Heart left ventricle (tissue), 16 donors: Measurements from ENCODE around the gene CBX7. TPM values are rescaled to one million over a fixed set of nuclear protein-coding genes. Genes with fewer than 3 reads are reported as not detected.
A peak's percentile ranks its signal among the peaks of the same experiment; 100 is the strongest.

Source experiments
- ATAC-seq, 4 donors: fragments of 200-7000 bp; cut with Tn5 transposase; one replicate each; pipeline ENCODE4 v1.9.1; 2020 to 2022; ENCODE audit warnings: moderate library complexity in 4 of 4, mild to moderate bottlenecking in 3 of 4, moderate number of reproducible peaks in 1 of 4
- DNase-seq, 5 donors: peaks; one replicate each; pipeline ENCODE4 v3.0.0-alpha.2; 2020
- H3K27ac ChIP-seq, 12 donors: fragments of 200-600 bp; sonication (generic) in 4 of 12; one replicate each; pipeline versions ENCODE4 v1.5.0 to v1.8.0; 2016 to 2022; ENCODE audit warnings: mild to moderate bottlenecking in 2 of 12
- H3K27me3 ChIP-seq, 9 donors: fragments of 200-600 bp; sonication (generic) in 2 of 9; one replicate each; pipeline versions ENCODE4 v1.5.1 to v1.8.0; 2016 to 2022; ENCODE audit warnings: mild to moderate bottlenecking in 3 of 9
- H3K36me3 ChIP-seq, 9 donors: fragments of 200-600 bp; sonication (generic) in 2 of 9; one replicate each; pipeline versions ENCODE4 v1.5.0 to v1.8.0; 2018 to 2022; ENCODE audit warnings: mild to moderate bottlenecking in 2 of 9
- H3K4me1 ChIP-seq, 12 donors: fragments of 200-600 bp; sonication (generic) in 4 of 12; one replicate each; pipeline versions ENCODE4 v1.5.0 to v1.8.0; 2016 to 2022; ENCODE audit warnings: mild to moderate bottlenecking in 3 of 12
- H3K4me3 ChIP-seq, 12 donors: fragments of 200-600 bp; sonication (generic) in 4 of 12; one replicate each; pipeline versions ENCODE4 v1.5.0 to v1.8.0; 2017 to 2022; ENCODE audit warnings: mild to moderate bottlenecking in 9 of 12, moderate library complexity in 4 of 12
- H3K9me3 ChIP-seq, 12 donors: fragments of 200-600 bp; sonication (generic) in 4 of 12; one replicate each; pipeline versions ENCODE4 v1.5.0 to v1.8.0; 2016 to 2022; ENCODE audit warnings: mild to moderate bottlenecking in 1 of 12
- CTCF ChIP-seq, 12 donors: fragments of 200-600 bp; sonication (generic) in 4 of 12; IDR thresholded peaks; one replicate each; pipeline versions ENCODE4 v1.5.0 to v1.8.0; 2018 to 2022; ENCODE audit warnings: antibody characterized with exemption in 12 of 12, mild to moderate bottlenecking in 5 of 12
- POLR2A ChIP-seq, 2 donors: fragments of 450-650 bp; IDR thresholded peaks; one replicate each; pipeline ENCODE4 v1.6.1; 2017; ENCODE audit warnings: antibody characterized with exemption in 2 of 2, mild to moderate bottlenecking in 2 of 2, moderate library complexity in 2 of 2
- WGBS, 4 donors: extraction: QIAGEN DNeasy Blood & Tissue Kit in 2 of 4; methylation state at CpG; one replicate each; pipeline versions ENCODE4 v1.1.5 to v1.1.7; 2013 to 2018; 5-methylcytosine and 5-hydroxymethylcytosine counted together
- intact Hi-C, 10 donors: fragments of 100-400 bp; cut with DNase I; formaldehyde crosslinking; loops; one replicate each; pipeline versions ENCODE4 v1.11.1 to v1.14.2; 2022
- polyA plus RNA-seq, 2 donors: library from polyadenylated mRNA; stranded (reverse); fragments of 200-250 nt; gene quantifications; one replicate each; pipeline ENCODE4 v1.2.3, GENCODE V29; 2013
- total RNA-seq, 9 donors: library from RNA; depleted of rRNA in 2 of 9; stranded (reverse); fragments of >200 nt in 2 of 9; fragmentation: NEBNext Ultra II Directional in 3 of 9; extraction: Animal tissue kit (Norgen Biotek cat#: 25700) in 3 of 9; gene quantifications; one replicate each; pipeline versions ENCODE4 v1.1.0 to v1.2.4, GENCODE V29; 2016 to 2023
- donor health status: ischemic (EF 13 %, LVEDD 7.1; RV severe dilation, severe dysfunction).
- donor health status: healthy with polysubstance abuse.
- donor health status: DM: no; HTN: yes; CAD: no.
- donor health status: DM: no; HTN: no; CAD: no.
- donor health status: ischemic (EF 25% LVEDD 6.9; RV normal size, moderate dysfunction).
- donor health status: ischemic (EF 25% LVEDD 5.7; RV mildly dilated, moderate dysfunction).
- donor health status: healthy.
- donor health status: DM: yes; HTN: yes; CAD: no.
- donor health status: ischemic (EF 35%, LVEDD 5.7; RV mildly dilated, moderate dysfunction).
- donor health status: nonischemic (EF 11% LVEDD 7.7; RV severe dilation, severe dysfunction).
- donor health status: DM: yes; HTN: yes; CAD: no.
- donor health status: PGD.
- donor health status: ischemic (EF 29% LVEDD 5.4; RV normal size, mild dysfunction).
- donor health status: nonischemic (EF 23%, LVEDD 6.1; RV moderate dilation, normal function).

CBX7 gene
- total and polyA plus RNA-seq, 11 donors = 48.3 to 187 (median 69.8) TPM

- H3K27me3 ChIP-seq = no peaks in the 10 kb centered on the region
- DNase-seq = no peak
- intact Hi-C loops = loop anchor here in 3 of 10 donors (10.0 kb wide), 3 partner anchors 251 to 361 kb away; partner anchors contain the start of gene CBX6 (in 1 of the 3)
- no peak overlapping the region for H3K27ac ChIP-seq
- no peak for ATAC-seq
- H3K4me1 ChIP-seq = peaks cover 0 to 6% (median 3%) of the 10 kb centered on the region in 12 donors
- peaks cover 0 to 4% (median 0%) of the 10 kb centered on the region in 9 donors for H3K36me3 ChIP-seq
- no peak for TF ChIP-seq POLR2A (IDR thresholded peaks at IDR 0.05)
- TF ChIP-seq CTCF (IDR thresholded peaks at IDR 0.05) = no peak
- H3K9me3 ChIP-seq = no peaks in the 10 kb centered on the region
- no peak overlapping the region for H3K4me3 ChIP-seq
- 89 to 94% (median 92%) methylated on average over 5 of the region's 5 CpGs for WGBS, 4 donors
Observed at GRCh38 chr22:39125622-39126021, 26.9 kb downstream of the CBX7 start.

DNA sequence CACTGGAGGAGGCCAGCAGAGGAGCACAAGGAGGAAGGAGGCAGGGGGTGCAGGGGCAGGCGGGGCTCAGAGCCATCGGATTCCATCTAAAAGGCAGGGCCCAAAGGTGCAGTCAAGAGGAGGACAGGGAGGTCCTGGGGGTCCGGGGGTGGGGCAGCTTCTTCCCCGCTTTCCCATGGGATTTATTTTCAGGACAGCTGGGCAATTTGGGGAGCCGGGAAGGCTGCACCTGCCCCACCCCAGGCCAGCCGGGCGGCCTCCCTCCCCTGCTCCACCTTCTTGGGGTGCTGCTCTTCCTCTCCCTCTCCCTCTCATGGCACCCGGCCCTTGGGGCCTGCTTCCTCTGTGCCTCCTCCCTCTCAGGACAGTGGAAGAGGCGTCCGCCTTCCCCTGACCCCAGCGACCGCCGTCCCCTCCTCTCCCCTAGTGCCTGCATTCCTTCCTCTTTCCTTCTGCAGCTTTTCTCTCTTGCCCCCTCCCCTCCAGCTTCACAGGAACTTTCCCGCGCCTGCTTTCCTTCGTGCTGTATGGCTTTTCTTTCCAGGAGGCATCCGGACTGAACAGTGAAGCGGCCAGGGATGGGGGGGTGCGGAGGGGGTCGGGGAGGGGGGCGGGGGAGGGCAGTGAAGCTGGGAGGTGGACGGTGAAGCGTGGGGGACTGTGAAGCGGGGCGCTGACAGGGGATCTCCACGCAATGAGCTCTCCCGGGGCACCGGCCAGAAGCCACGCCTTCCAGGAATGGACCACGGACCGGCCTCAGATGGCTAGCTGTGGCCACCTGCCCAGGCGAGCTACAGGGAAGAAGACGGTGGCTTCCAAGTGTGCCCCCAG lies 28.5 kb downstream of the CBX7 start:
- 31 to 42% (median 34%) methylated on average over 32 of the region's 33 CpGs for WGBS, 4 donors
- peak in 1 of 4 donors; percentile 48 for ATAC-seq
- Histone ChIP-seq H3K27ac (no peak overlapping the region), H3K4me1 (peaks cover 0 to 4% (median 0%) of the 10 kb centered on the region in 12 donors), H3K36me3 (no peaks in the 10 kb centered on the region), H3K27me3 (no peaks in the 10 kb centered on the region), H3K4me3 (no peak overlapping the region), H3K9me3 (no peaks in the 10 kb centered on the region)
- intact Hi-C loops = loop anchor here (2.0 to 10.0 kb wide), 10 partner anchors 117 to 359 kb away; partner anchors contain the start of gene CBX6 (in 2 of the 10)
- no peak for DNase-seq
- TF ChIP-seq CTCF (IDR thresholded peaks at IDR 0.05) (no peak), POLR2A (IDR thresholded peaks at IDR 0.05) (no peak)

DNA sequence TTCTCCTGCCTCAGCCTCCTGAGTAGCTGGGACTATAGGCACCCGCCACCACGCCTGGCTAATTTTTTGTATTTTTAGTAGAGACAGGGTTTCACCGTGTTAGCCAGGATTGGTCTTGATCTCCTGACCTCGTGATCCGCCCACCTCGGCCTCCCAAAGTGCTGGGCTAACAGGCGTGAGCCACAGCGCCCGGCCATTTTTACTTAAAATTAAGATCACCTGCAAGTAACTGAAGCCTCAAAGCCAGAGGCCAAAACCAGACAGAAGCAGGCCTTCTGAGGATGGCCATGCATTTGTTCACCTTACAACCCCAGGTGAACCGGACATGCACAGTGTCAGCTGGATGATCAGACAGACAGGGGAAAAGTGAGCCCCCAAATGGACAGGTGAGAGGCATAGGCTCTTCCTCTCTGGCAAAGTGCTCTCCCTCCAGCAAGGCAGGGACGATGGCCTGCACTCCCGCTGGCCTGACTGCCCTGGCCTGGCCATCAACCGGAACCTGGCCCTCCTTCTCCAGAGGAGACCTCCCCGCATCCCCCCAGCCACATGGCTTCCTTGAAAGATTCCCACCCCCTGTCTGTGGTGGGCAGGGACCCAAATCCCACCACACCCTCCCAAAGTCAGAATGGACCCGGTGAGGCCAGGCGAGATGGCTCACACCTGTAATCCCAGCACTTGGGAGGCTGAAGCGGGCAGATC lies 29.6 kb downstream of the CBX7 start:
- intact Hi-C loops = loop anchor here (2.0 to 10.0 kb wide), 10 partner anchors 116 to 358 kb away; partner anchors contain the start of gene CBX6 (in 2 of the 10)
- H3K27me3 ChIP-seq = no peaks in the 10 kb centered on the region
- DNase-seq (no peak), ATAC-seq (no peak)
- no peak for TF ChIP-seq CTCF (IDR thresholded peaks at IDR 0.05)
- no peak for TF ChIP-seq POLR2A (IDR thresholded peaks at IDR 0.05)
- 92 to 96% (median 96%) methylated on average over 13 to 17 of the region's 17 CpGs for WGBS, 4 donors
- no peaks in the 10 kb centered on the region for H3K36me3 ChIP-seq
- no peak overlapping the region for H3K27ac ChIP-seq
- H3K9me3 ChIP-seq = no peaks in the 10 kb centered on the region
- H3K4me3 ChIP-seq = no peak overlapping the region
- peaks cover 0 to 8% (median 0%) of the 10 kb centered on the region in 12 donors for H3K4me1 ChIP-seq

DNA sequence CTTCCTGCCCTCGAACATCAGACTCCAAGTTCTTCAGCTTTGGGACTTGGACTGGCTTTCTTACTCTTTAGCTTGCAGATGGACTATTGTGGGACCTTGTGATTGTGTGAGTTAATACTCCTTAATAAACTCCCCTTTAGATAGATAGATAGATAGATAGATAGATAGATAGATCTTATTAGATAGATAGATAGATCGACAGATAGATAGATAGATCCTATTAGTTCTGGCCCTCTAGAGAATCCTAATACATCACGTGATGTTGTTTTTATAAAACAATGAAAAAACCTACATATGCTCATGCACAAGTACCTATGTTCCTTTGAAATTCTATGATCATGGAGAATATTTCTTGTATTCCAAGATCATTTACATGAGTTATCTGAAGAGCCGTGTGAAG lies 31.5 kb downstream of the CBX7 start:
- no peak overlapping the region for H3K4me3 ChIP-seq
- peaks cover 0 to 12% (median under 1%) of the 10 kb centered on the region in 9 donors for H3K27me3 ChIP-seq
- H3K4me1 ChIP-seq = peaks cover 0 to 12% (median 0%) of the 10 kb centered on the region in 12 donors
- H3K36me3 ChIP-seq = no peaks in the 10 kb centered on the region
- TF ChIP-seq POLR2A (IDR thresholded peaks at IDR 0.05) (no peak), CTCF (IDR thresholded peaks at IDR 0.05) (no peak)
- WGBS, 4 donors = 86 to 90% (median 87%) methylated on average over 4 of the region's 4 CpGs
- H3K9me3 ChIP-seq = no peaks in the 10 kb centered on the region
- no peak overlapping the region for H3K27ac ChIP-seq
- intact Hi-C loops = loop anchor here in 9 of 10 donors (2.0 to 10.0 kb wide), 10 partner anchors 114 to 356 kb away; partner anchors contain the start of gene CBX6 (in 2 of the 9)
- no peak for DNase-seq
- no peak for ATAC-seq
